ENCODE measurements around the gene ZNG1F.
"Not testable (repeated sequence)": the region's sequence is repeated elsewhere in the genome, so short reads cannot be mapped to it uniquely, and the experiment has no call there.

The ZNG1F gene

GRCh38 chr9:41125109-41125658 lies 63.9 kb downstream of the ZNG1F start:
- not testable (repeated sequence) for H3K4me3 ChIP-seq (ENCODE audit: control insufficient read depth, low read depth, low read length); DNase-seq (ENCODE audit: low read depth)

- not testable (repeated sequence) for DNase-seq (ENCODE audit: low read depth); H3K4me3 ChIP-seq (ENCODE audit: control insufficient read depth, low read depth, low read length)
These were observed 64.6 kb downstream of the ZNG1F start for GRCh38 chr9:41124250-41125108.

DNA sequence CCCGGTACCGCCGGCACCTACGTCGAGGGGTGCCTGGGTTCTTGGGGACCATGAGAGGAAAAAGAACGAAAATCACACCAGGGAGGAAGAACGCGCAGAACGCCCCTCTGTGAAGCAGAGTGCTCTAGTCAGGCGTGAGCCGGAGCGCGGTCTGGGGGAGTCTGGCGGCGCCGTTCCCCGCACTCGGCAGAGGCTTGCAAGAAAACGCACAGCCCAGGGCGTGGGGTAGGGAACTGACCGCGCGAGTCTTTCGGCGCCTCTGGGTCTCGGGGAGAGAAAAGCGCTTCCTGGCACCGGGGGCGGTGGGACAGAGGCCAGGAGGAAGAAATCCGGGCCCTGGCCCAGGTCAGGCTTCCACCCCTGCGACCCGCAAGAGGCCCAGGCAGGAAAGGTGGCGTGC lies 65.3 kb downstream of the ZNG1F start:
- DNase-seq (ENCODE audit: low read depth); H3K4me3 ChIP-seq (ENCODE audit: control insufficient read depth, low read depth, low read length): not testable (repeated sequence)

GRCh38 chr9:41123396-41123795 lies 65.7 kb downstream of the ZNG1F start:
- DNase-seq (ENCODE audit: low read depth) = not testable (repeated sequence)

GRCh38 chr9:41120696-41121095 lies 68.4 kb downstream of the ZNG1F start:
- DNase-seq (ENCODE audit: low read depth); H3K4me3 ChIP-seq (ENCODE audit: control insufficient read depth, low read depth, low read length): not testable (repeated sequence)

More at GRCh38 chr9:41123396-41123795, 65.7 kb downstream of the ZNG1F start:
- H3K4me3 ChIP-seq (ENCODE audit: control insufficient read depth, low read depth, low read length) = not testable (repeated sequence)

DNA sequence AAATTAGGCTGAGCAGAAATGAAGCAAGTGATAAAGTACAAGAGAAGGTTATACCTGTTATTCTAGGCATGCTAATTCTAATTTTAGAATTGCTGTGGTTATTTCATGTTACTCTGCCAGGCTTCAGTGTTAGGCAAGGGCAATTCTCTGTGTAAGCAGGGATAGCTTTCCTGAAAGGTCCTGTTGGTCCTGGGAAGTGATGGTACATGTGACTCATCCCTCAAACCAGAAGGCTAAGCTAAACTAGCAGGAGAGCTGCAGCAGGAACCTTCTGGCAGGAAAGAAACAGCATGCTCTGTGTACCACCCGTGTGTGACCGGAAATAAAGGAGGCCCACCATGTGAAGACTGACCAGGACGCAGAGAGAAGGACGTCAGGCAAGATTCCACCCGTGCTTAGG lies 69.4 kb downstream of the ZNG1F start:
- H3K4me3 ChIP-seq (ENCODE audit: control insufficient read depth, low read depth, low read length); DNase-seq (ENCODE audit: low read depth): not testable (repeated sequence)

DNA sequence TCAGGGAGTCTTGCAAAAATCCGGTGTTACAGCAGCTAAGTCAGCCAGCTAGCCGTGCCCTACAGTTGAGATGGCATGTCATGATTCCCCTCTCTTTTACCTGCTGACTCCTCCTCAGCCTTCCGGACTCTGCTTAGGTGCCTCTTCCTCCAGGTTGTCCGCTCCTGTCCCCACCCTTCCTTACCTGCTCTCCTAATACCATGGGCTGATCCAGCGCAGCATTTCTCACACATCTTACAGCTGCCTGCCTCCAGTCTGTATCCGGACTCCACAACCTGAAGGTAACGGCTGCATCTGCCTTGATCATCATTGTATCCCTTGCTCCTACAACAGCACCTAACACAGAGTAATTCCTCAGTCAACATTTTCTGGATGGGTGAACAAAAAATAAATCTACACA lies 69.8 kb downstream of the ZNG1F start:
- H3K4me3 ChIP-seq (ENCODE audit: control insufficient read depth, low read depth, low read length); DNase-seq (ENCODE audit: low read depth): not testable (repeated sequence)

DNA sequence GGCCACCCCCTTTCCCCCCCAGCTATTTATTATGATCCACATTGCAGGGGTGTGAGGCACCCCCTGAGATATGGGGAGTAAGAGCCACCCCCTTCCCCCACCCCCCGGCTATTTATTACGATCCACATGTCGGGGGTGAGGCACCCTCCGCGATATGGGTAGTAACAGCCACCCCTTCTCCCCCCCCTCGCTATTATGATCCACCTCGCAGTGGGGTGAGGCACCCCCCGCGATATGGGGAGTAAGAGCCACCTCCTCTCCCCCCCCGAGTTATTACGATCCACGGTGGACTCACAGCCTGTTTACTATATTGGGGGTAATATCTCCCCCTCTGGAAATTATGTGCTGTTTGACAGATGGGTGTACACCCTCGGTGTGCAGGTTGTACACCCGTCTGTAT lies 75.8 kb downstream of the ZNG1F start:
- DNase-seq (ENCODE audit: low read depth); H3K4me3 ChIP-seq (ENCODE audit: control insufficient read depth, low read depth, low read length): not testable (repeated sequence)

DNA sequence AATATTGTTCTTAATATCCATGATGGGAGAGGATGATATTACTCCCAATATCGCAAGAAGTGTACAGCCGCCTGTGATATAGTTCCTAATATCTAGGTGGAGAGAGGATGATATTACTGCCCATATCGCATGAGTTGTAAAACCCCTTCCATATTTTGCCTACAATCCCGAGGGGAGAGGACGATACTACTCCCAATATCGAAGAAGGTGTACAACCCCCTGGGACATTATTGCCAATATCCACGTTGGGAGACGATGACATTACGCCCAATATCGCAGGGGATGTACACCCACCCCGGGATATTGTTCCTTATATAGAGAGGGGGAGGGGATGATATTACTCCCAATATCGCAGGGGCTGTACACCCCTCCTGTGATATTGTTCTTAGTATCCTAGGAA lies 77.7 kb downstream of the ZNG1F start:
- not testable (repeated sequence) for DNase-seq (ENCODE audit: low read depth); H3K4me3 ChIP-seq (ENCODE audit: control insufficient read depth, low read depth, low read length)

- not testable (repeated sequence) for DNase-seq (ENCODE audit: low read depth); H3K4me3 ChIP-seq (ENCODE audit: control insufficient read depth, low read depth, low read length)
- TF ChIP-seq, protein P1, sequence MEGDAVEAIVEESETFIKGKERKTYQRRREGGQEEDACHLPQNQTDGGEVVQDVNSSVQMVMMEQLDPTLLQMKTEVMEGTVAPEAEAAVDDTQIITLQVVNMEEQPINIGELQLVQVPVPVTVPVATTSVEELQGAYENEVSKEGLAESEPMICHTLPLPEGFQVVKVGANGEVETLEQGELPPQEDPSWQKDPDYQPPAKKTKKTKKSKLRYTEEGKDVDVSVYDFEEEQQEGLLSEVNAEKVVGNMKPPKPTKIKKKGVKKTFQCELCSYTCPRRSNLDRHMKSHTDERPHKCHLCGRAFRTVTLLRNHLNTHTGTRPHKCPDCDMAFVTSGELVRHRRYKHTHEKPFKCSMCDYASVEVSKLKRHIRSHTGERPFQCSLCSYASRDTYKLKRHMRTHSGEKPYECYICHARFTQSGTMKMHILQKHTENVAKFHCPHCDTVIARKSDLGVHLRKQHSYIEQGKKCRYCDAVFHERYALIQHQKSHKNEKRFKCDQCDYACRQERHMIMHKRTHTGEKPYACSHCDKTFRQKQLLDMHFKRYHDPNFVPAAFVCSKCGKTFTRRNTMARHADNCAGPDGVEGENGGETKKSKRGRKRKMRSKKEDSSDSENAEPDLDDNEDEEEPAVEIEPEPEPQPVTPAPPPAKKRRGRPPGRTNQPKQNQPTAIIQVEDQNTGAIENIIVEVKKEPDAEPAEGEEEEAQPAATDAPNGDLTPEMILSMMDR (IDR thresholded peaks at IDR 0.05; ENCODE audit: control insufficient read depth, insufficient read depth, low read depth, low read length, missing control alignments) = peak; percentile 13
These were observed 78.2 kb downstream of the ZNG1F start for GRCh38 chr9:41110913-41111312.

DNA sequence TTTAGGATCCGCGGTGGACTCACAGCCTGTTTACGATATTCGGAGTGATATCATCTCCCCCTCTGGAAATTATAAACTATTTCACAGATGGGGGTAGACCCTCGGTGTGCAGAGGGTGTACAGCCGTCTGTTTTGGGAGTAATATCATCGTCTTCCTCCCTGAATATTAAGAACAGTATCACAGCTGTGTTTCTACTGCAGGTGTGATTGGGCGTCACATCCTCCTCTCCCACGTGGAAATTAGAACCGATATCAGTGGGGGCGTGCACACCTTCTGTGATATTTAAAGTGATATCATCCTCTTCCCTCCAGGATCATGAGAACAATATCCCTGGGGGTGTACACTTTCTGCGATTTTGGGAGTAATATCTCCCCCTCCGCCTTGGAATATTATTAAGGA lies 79.9 kb downstream of the ZNG1F start:
- not testable (repeated sequence) for DNase-seq (ENCODE audit: low read depth); H3K4me3 ChIP-seq (ENCODE audit: control insufficient read depth, low read depth, low read length)

- H3K4me3 ChIP-seq (ENCODE audit: control insufficient read depth, low read depth, low read length); DNase-seq (ENCODE audit: low read depth): not testable (repeated sequence)
These were observed 80.3 kb downstream of the ZNG1F start for GRCh38 chr9:41108816-41109215.

DNA sequence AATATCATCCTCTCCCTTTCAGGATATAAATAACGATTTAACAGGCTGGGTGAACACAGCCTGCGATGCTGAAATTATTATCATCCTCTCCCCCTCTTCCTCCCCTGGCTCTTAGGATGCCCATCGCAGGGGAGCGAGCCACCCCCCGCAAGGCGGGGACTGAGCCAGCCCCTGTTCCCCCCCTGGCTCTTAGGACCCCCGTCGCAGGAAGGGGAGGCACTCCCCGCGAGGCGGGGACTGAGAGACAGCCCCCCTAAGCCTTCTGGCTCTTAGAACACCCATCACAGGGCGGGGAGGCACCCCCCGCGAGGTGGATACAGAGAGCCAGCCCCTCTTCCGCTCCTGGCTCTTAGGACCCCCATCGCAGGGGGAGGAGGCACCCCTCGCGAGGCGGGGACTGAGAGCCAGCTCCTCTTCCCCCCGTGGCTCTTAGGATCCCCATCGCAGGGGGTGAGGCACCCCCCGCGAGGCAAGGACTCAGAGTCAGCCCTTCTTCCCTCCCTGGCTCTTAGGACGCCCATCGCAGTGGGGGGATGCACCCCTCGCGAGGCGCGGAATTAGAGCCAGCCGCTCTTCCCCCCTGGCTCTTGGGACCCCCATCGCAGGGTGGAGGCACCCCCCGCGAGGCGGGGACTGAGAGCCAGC lies 82.5 kb downstream of the ZNG1F start:
- H3K4me3 ChIP-seq (ENCODE audit: control insufficient read depth, low read depth, low read length) = not testable (repeated sequence)

DNA sequence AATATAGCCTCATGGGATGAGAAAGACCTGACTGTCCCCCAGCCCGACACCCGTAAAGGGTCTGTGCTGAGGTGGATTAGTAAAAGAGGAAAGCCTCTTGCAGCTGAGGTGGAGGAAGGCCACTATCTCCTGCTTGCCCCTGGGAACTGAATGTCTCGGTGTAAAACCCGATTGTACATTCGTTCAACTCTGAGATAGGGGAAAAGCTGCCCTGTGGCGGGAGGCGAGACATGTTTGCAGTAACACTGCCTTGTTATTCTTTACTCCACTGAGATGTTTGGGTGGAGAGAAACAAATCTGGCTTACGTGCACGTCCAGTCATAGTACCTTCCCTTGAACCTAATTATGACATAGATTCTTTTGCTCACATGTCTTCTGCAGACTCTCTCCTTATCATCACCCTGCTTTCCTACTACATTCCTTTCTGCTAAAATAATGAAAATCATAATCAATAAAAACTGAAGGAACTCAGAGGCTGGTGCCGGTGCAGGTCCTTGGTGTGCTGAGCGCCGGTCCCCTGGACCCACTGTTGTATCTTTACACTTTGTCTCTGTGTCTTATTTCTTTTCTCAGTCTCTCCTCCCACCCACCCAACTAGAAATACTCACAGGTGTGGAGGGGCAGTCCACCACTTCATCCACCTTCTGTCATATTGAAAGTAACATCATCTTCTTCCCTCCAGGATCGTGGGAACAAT lies 83.4 kb downstream of the ZNG1F start:
- H3K4me3 ChIP-seq (ENCODE audit: control insufficient read depth, low read depth, low read length); DNase-seq (ENCODE audit: low read depth): not testable (repeated sequence)

More for the DNA sequence above, 82.5 kb downstream of the ZNG1F start:
- not testable (repeated sequence) for DNase-seq (ENCODE audit: low read depth)

DNA sequence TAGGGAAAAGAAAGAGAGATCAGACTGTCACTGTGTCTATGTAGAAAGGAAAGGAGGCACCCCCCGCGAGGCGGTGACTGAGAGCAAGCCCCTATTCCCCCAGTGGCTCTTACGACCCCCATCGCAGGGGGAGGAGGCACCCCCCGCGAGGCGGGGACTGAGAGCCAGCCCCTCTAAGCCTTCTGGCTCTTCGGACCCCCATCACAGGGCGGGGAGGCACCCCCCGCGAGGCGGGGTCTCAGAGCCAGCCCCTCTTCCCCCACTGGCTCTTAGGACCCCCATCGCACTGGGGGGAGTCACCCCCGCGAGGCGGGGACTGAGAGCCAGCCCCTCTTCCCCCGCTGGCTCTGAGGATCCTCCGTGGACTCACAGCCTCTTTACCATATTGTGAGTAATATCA lies 84.6 kb downstream of the ZNG1F start:
- DNase-seq (ENCODE audit: low read depth); H3K4me3 ChIP-seq (ENCODE audit: control insufficient read depth, low read depth, low read length): not testable (repeated sequence)

GRCh38 chr9:41100508-41100907 lies 88.6 kb downstream of the ZNG1F start:
- not testable (repeated sequence) for H3K4me3 ChIP-seq (ENCODE audit: control insufficient read depth, low read depth, low read length); DNase-seq (ENCODE audit: low read depth)

DNA sequence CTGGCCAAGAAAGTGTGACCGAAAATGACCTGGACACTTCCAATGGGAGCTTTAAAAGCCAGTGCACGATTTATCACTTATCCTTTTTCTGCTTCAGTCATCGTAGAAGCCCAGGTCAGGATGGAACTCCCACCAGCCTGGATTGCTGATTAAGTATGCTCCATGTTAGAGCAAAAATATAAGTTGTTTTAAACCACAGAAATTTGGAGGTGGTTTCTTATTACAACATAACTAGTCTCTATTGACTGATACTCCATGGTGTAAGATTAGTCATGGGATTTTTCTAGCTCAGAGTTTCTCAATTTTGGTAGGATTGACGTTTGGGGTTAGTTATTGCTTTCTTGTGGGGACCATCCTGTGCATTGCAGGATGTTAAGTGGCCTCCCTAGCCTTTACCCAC lies 90.4 kb downstream of the ZNG1F start:
- not testable (repeated sequence) for H3K4me3 ChIP-seq (ENCODE audit: control insufficient read depth, low read depth, low read length)
- peak; percentile 17 for DNase-seq (ENCODE audit: low read depth)

All from AG09309 (cell line).